ENCODE measurements around the gene LMAN2.

LMAN2 gene

DNA sequence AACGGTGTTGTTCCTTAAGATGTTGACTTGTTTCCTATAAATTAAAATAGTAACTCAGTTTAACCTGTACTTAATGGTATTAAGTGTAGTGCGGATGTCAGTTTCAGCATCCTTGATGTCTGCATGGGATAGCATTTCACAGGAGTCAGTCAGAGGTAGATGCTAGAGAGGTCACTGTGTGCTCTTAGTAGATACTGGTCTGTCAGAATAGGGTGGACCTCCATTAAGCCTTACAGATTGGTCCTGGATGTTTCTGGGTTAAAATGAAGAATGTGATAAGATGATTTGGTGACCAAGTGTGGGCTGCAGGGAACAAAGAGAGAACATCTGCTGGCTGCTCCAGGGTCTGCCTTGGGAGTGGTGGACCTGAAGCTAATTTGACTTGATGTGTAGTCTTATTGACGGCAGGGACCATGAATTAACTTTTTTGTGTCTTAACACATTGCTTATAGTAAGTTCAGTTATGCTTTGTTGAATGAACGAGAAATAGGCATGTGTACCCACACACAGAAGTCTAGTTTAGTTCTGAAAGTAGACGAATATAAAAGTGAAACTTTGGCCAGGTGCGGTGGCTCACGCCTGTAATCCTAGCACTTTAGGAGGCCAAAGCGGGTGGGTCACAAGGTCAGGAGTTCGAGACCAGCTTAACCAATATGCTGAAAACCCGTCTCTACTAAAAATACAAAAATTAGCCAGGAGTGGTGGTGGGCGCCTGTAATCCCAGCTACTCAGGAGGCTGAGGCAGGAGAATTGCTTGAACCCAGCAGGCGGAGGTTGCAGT lies 60.5 kb downstream of the LMAN2 start:
- no peak for DNase-seq (ENCODE audit: low spot score)

DNA sequence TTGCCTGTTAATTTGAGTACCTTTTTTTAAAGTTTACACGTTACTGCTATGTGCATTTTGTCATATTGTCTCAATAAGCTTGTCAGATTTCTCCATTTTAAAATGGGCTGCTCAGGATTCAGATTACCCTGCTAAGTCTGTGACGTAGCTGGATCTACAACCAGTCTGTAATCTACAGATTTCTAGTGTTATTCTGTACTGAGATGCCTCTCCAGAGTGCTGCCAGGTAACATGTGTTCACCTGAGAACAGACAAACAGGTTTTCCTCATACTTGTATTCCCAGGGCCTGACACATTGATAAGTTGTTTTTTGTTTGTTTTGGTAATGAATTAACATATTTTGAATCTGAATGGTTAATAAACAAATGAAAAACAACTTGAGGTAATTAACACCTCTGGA lies 63.3 kb downstream of the LMAN2 start:
- DNase-seq (ENCODE audit: low spot score) = no peak

Data from SK-N-DZ (cell line).